CD4-positive, alpha-beta T cell treated with Interleukin-2 at 100 ng/mL for 4 hours (primary cell): ENCODE results near the gene CEP70.
"Not testable (repeated sequence)": the region's sequence is repeated elsewhere in the genome, so short reads cannot be mapped to it uniquely, and the experiment has no call there.

Source experiments
- DNase-seq: peaks from one replicate; pipeline ENCODE4 v3.0.0-alpha.2; 2020; ENCODE audit warnings: low spot score

Gene CEP70

DNA sequence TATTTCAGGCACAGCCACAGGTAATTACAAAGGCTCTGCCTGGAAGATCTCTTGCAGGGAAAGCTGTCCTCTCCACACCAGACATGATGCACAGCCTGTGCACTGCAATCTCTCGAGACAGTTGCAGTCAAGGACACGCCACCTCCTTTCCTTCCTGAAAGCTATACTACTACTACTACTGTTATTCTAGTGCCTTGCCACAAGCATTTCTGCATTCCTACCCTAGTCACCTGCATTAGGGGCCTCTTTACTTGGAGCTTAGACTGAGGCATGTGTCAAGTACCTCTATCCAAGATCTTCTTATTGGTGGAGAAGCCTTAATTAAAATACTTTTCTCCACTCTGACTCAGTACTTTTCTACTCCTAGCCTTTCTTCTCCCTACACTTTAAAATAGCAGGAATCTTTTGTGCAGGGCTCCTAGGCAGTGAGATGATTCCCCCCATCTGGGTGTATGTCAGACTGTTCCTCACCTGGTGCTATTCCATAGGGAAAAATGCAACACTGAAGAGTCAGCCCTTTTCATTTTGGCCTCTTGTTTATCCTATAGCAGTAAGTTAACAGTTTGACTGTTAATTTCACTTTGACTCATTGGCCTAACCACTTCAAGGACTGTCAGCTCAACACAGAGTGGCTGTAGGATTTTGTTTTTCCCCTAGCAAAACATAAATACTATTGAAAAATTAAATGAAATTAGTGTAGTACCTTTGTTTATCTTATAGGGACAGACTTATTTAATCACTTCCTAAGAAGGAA lies 80.8 kb downstream of the CEP70 start:
- DNase-seq, result no peak

DNA sequence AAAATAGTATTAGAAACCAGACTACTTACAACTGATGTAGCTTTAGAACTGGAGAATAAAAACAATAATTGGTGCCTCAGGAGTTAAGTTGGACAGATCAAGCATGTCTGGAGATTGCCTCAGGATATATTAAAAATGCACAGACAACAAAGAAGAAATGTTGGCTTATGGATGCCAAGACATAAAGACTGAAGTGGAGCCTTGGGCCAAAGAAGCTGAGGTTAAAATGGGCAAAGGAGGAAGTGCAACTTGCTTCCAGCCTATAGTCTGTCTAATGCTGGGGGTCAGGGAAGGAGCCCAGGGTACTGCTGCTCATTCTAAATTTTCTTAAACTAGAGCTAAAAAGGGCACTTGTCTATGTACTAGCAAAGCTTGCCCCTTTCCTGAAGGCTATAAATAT lies 82.1 kb downstream of the CEP70 start:
- no peak for DNase-seq

DNA sequence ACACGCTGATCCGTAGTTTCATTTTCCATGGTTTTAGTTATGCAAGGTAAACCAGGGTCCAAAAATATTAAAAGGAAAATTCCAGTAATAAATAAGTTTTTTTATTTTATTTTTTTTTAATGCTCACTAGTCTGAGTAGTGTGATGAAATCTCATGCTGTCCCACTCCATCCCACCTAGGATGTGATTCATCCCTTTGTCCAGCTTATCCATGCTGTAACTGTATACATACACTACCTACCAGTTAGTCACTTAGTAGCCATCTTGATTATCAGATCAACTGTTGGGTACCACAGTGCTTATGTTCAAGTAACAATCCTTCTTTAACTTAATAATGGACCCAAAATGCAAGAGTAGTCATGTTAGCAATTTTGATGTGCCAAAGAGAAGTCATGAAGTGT lies 84.5 kb downstream of the CEP70 start:
- no peak for DNase-seq

DNA sequence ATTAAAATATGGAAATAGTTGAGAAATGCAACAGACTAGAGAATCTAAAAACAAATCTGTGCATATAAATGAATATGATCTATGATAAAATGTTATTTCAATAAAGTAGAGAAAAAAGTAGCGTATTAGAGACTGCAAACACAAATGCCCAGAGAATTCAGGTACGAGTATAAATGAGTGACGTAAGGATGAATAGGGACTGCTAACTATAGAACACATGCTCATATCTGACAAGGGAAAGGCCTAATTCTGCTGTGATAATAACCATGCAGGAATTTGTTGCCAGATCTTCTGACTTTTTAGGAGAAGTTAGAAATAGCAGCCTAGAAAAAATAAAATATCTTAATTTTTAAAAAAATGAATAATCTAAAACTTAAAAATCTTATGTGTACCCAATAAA lies 86.5 kb downstream of the CEP70 start:
- no peak for DNase-seq

GRCh38 chr3:138498991-138499390 lies 95.1 kb downstream of the CEP70 start:
- no peak for DNase-seq

DNA sequence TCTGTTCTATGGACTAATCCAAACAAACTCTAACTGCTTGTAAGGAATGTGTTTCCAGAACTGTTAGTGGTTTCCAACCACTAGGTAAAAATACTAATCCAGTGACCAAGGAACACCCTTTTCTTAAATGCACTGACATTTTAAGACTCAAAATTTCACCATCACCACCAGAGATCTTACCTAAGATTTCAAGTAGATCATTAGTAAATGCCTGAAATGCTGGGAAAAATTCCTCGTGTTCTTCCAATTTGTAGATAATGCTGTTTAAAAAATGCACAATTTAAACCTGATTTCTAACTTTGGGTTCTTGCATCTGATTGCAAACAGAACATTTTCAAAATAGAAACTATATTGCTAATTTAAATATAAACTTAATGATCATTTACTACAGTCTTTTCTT lies 96.2 kb downstream of the CEP70 start:
- DNase-seq, result no peak

DNA sequence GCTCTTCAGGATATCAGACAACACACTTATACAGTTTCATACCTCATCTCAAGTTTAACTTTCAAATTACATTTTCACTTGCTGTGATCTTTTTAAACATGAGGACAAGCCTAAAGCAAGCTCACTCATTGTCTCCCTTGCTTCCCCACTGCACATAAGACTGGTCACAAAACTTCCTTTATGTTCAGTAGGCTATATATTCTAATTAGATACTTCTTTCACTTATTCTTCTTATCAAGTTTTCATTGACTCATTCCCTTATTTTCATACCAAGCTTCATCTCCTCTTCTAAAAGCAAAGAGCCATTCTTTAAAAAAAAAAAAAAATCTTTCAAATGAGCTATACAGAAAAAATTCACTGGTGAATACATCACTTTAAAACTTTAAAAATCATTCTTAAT lies 97.0 kb downstream of the CEP70 start:
- no peak for DNase-seq

- DNase-seq, result no peak
These were observed 97.6 kb downstream of the CEP70 start for GRCh38 chr3:138496436-138496835.

- DNase-seq, result not testable (repeated sequence)
These were observed 98.4 kb downstream of the CEP70 start for GRCh38 chr3:138495638-138496037.

GRCh38 chr3:138494607-138494929 lies 99.5 kb downstream of the CEP70 start:
- no peak for DNase-seq

GRCh38 chr3:138493804-138494606 lies 100.1 kb downstream of the CEP70 start:
- no peak for DNase-seq

GRCh38 chr3:138492980-138493675 lies 100.9 kb downstream of the CEP70 start:
- no peak for DNase-seq

GRCh38 chr3:138491971-138492370 lies 102.1 kb downstream of the CEP70 start:
- DNase-seq, result no peak

GRCh38 chr3:138486580-138486979 lies 107.5 kb downstream of the CEP70 start:
- DNase-seq, result not testable (repeated sequence)

DNA sequence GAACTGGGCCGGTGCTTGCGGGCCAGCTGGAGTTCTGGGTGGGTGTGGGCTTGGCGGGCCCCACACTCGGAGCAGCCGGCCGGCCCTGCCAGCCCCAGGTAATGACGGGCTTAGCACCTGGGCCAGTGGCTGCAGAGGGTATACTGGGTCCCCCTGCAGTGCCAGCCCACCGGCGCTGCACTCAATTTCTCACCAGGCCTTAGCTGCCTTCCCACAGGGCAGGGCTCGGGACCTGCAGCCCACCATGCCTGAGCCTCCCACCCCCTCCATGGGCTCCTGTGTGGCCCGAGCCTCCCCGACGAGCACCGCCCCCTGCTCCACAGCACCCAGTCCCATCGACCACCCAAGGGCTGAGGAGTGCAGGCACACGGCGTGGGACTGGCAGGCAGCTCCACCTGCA lies 109.4 kb downstream of the CEP70 start:
- not testable (repeated sequence) for DNase-seq

DNA sequence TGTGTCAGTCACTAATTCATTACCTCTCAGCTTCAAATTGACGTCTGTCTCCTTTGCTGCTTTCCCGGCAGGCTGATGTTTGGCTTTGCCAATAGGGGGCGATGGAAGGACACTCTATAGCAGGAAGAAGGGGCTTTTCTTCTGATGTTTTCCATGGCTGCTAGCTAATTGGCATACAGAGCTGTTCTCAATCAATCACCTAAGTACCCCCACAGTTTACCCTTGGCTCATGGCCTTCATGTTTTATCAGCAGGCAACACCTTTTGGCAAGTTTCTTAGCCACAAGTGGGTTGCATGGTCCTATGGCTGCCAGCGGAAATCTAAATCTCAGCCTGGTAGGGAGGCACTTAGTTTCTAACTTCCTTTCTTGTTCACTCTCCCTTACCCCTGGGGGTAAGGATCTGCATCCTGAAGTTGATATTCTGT lies 114.6 kb downstream of the CEP70 start:
- peak; percentile 32 for DNase-seq

DNA sequence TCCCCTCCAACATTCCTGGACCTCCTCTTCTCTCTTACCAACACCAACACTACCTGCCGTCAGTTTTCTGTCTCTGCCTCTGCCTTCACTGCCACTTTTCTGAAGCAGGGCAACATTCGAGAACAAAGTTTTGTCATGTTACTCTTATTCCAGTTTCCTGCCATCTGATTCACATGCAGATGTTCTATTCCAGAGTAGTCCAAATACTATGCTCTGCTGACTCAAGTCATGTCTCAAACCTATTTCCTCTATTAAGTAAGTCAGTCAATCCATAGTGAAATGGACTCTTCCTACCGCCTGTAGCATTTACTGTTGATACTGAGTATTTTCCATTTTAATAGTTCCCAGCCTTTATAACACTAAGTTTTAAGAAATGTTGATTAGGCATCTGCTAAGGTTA lies 116.3 kb downstream of the CEP70 start:
- DNase-seq, result no peak

DNA sequence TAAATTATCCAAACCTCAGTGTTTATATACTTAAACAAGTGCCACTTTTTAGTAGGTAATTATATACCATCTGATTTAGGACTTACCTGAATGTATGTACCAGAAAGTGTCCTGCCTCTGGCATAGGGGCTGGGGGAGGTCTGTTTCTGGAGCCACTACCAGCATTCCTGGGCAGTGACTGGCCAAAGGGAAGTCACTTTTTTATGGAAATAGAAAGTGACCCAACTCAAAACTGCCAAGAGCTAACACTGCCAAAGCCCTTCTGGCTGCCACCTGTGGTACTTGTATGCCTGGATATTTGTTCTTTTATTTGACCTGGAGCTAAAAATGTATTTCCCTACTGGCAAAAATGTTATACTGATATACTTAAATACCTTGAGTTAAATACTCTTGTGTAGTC lies 116.9 kb downstream of the CEP70 start:
- no peak for DNase-seq

DNA sequence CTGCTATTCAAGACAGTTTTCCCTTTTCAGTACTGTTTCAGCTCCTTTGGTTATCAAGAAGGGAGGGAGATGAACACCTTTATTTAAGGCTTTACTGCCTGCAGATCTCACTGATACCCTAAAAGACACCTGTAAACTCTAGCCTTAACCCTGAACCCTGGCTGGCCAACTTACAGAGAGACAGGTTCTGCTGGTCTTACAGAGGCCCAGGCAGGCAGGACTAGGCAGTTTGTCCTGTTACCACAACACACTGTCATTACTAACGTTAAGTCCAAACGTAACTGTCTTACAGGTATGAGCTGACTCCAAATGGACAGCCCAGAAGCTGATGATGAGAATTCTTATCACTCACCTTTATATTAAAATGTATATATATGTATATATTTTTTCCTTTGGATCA lies 117.5 kb downstream of the CEP70 start:
- no peak for DNase-seq

GRCh38 chr3:138474163-138474562 lies 119.9 kb downstream of the CEP70 start:
- DNase-seq, result no peak

DNA sequence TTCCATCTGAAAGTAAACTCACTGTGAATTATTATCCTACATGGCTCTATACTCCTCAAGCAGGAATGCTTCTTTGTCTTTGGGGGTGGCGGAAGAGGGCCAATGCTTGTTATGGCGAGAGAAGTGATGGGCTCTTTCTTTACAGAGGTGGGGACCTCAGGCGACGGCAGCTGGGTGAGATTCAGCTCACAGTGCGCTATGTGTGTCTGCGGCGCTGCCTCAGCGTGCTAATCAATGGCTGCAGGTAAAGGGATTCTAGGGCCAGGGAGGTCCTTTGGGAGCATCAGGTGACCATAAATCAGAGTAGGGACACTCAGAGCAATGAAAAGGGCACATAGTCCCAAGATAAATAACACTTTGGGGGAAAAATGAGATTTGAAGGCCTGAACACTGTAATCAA lies 120.7 kb downstream of the CEP70 start:
- no peak for DNase-seq

- no peak for DNase-seq
These were observed 121.8 kb downstream of the CEP70 start for GRCh38 chr3:138472141-138472825.
